ENCODE measurements around the gene SLC39A6.
"Not testable (repeated sequence)": the region's sequence is repeated elsewhere in the genome, so short reads cannot be mapped to it uniquely, and the experiment has no call there.

Gene SLC39A6

GRCh38 chr18:36096955-36097354, 32.2 kb downstream of the SLC39A6 start:
- DNase-seq (ENCODE audit: low read depth), result no peak

GRCh38 chr18:36095936-36096519, 33.1 kb downstream of the SLC39A6 start:
- no peak for DNase-seq (ENCODE audit: low read depth)

GRCh38 chr18:36094431-36094830, 34.7 kb downstream of the SLC39A6 start:
- DNase-seq (ENCODE audit: low read depth), result no peak

- not testable (repeated sequence) for DNase-seq (ENCODE audit: low read depth)
Observed at GRCh38 chr18:36092116-36092515, 37.0 kb downstream of the SLC39A6 start.

GRCh38 chr18:36089001-36089400, 40.1 kb downstream of the SLC39A6 start:
- no peak for DNase-seq (ENCODE audit: low read depth)

GRCh38 chr18:36088256-36088655, 40.9 kb downstream of the SLC39A6 start:
- no peak for DNase-seq (ENCODE audit: low read depth)

GRCh38 chr18:36086186-36086585, 43.0 kb downstream of the SLC39A6 start:
- no peak for DNase-seq (ENCODE audit: low read depth)

GRCh38 chr18:36085195-36085594, 43.9 kb downstream of the SLC39A6 start:
- DNase-seq (ENCODE audit: low read depth), result no peak

- DNase-seq (ENCODE audit: low read depth), result no peak
Observed at GRCh38 chr18:36083729-36084128, 45.4 kb downstream of the SLC39A6 start.

GRCh38 chr18:36081118-36081517, 48.0 kb downstream of the SLC39A6 start:
- DNase-seq (ENCODE audit: low read depth), result not testable (repeated sequence)

- no peak for DNase-seq (ENCODE audit: low read depth)
Observed at GRCh38 chr18:36078751-36079529, 50.2 kb downstream of the SLC39A6 start.

- DNase-seq (ENCODE audit: low read depth), result not testable (repeated sequence)
Observed at GRCh38 chr18:36077764-36078163, 51.4 kb downstream of the SLC39A6 start.

- no peak for DNase-seq (ENCODE audit: low read depth)
Observed at GRCh38 chr18:36075862-36076587, 53.1 kb downstream of the SLC39A6 start.

GRCh38 chr18:36074435-36074834, 54.7 kb downstream of the SLC39A6 start:
- no peak for DNase-seq (ENCODE audit: low read depth)

- no peak for DNase-seq (ENCODE audit: low read depth)
Observed at GRCh38 chr18:36073676-36074075, 55.5 kb downstream of the SLC39A6 start.

- not testable (repeated sequence) for DNase-seq (ENCODE audit: low read depth)
Observed at GRCh38 chr18:36072406-36072805, 56.7 kb downstream of the SLC39A6 start.

GRCh38 chr18:36067055-36067957, 61.8 kb downstream of the SLC39A6 start, which contains the start of gene RPRD1A:
Gene RPRD1A (minus strand): TSS chr18:36067559. CDS start chr18:36067404, 155 bp downstream.
- peak; percentile 90 for DNase-seq (ENCODE audit: low read depth)

GRCh38 chr18:36066686-36067054, 62.5 kb downstream of the SLC39A6 start:
- DNase-seq (ENCODE audit: low read depth), result no peak

GRCh38 chr18:36066001-36066400, 63.1 kb downstream of the SLC39A6 start:
- no peak for DNase-seq (ENCODE audit: low read depth)

GRCh38 chr18:36064809-36065079, 64.4 kb downstream of the SLC39A6 start:
- not testable (repeated sequence) for DNase-seq (ENCODE audit: low read depth)

- DNase-seq (ENCODE audit: low read depth), result no peak
Observed at GRCh38 chr18:36064027-36064808, 64.9 kb downstream of the SLC39A6 start.

Data from T-helper 22 cell (primary cell).